SKM-1 (cell line): Measurements from ENCODE around the gene CKAP2.
"Not testable (repeated sequence)": the region's sequence is repeated elsewhere in the genome, so short reads cannot be mapped to it uniquely, and the experiment has no call there.

Experiments
- DNase-seq: peaks from one replicate; lab custom pipeline; 2025; ENCODE audit not compliant: unreplicated experiment; lab: John Stamatoyannopoulos, UW

The CKAP2 gene, protein sequence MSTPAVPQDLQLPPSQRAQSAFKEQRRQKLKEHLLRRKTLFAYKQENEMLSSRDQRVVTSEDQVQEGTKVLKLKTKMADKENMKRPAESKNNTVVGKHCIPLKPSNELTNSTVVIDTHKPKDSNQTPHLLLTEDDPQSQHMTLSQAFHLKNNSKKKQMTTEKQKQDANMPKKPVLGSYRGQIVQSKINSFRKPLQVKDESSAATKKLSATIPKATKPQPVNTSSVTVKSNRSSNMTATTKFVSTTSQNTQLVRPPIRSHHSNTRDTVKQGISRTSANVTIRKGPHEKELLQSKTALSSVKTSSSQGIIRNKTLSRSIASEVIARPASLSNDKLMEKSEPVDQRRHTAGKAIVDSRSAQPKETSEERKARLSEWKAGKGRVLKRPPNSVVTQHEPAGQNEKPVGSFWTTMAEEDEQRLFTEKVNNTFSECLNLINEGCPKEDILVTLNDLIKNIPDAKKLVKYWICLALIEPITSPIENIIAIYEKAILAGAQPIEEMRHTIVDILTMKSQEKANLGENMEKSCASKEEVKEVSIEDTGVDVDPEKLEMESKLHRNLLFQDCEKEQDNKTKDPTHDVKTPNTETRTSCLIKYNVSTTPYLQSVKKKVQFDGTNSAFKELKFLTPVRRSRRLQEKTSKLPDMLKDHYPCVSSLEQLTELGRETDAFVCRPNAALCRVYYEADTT

GRCh38 chr13:52454820-52455676, at the start of gene CKAP2:
TSS of gene CKAP2 (plus strand) at chr13:52455478. CDS start at chr13:52455557, 79 bp downstream.
- DNase-seq, result peak; percentile 96

DNA sequence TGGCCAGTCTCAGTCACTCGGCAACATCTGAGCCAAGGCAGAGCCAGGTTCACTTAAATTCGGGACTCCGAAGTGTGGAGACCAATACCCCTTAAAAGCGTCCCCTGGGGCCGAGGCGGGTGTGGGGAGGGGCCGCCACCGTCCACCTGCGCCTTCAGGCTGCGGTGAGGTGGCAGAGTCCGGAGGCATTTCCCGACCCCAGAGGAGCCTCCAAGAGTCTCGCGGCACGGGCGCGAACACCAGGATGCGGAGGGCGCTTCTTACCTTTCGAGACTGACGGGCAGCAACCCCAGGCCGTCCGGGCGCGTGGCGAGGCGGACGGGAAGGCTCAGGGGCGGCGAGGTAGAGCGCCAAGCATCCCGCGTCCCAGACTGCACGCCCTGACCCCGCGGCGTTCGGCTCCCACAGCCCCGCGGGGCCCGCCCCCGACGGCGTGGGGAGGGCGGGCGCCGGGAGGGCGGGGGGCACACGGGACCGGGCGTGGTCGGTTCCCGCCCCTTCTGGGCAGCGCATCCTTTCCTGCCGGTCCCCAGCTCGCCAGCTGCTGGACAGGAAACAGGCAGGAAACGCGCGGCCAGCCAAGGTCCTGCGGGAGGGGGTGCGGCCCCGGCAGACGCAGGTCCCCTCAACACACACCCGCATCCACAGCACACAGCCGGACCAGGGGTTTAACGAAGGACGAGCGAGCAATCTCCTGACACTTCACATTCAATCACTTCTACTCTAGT, 49.3 kb upstream of the CKAP2 start, which contains the start of gene THSD1:
Gene THSD1 (minus strand): TSS at position 406 of the 728 bp plus-strand sequence. CDS start 3,572 bp downstream, outside the sequence.
- no peak for DNase-seq

DNA sequence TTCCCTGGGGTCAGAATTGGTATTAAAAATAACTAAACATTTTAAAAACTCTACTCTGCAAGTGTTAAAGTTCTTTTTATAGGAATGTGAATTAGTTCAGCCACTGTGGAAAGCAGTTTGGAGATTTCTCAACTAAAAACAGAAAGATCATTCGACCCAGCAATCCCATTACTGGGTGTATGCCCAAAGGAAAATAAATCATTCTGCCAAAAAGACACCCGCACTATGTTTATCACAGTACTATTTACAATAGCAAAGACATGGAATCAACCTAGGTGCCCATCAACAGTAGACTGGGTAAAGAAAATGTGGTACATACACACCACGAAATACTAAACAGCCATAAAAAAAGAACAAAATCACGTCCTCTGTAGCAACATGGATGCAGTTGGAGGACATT, 48.6 kb upstream of the CKAP2 start:
- no peak for DNase-seq

GRCh38 chr13:52407436-52407835, 47.8 kb upstream of the CKAP2 start:
- DNase-seq, result not testable (repeated sequence)

GRCh38 chr13:52408071-52408658, 47.1 kb upstream of the CKAP2 start:
- not testable (repeated sequence) for DNase-seq

DNA sequence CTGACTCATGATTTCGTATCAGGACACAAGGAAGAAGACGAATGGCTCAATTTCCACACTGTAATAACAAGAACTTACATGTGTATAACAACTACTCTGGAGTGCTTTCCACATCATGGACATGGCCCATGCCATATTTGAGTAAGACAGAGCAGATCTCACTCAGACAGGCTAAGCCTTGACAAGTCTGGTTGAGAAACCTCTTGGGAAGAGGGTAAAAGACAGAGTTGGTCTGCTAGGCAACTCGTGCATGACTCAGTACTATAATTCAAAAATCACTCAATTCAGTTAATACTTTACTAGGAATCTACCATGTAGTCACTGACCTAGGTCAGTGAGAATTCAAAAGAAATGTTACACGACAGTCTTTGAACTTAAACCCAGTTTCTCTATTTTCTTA, 43.6 kb upstream of the CKAP2 start:
- no peak for DNase-seq

GRCh38 chr13:52412128-52412527, 43.1 kb upstream of the CKAP2 start:
- no peak for DNase-seq

GRCh38 chr13:52414051-52414450, 41.2 kb upstream of the CKAP2 start:
- DNase-seq, result no peak

DNA sequence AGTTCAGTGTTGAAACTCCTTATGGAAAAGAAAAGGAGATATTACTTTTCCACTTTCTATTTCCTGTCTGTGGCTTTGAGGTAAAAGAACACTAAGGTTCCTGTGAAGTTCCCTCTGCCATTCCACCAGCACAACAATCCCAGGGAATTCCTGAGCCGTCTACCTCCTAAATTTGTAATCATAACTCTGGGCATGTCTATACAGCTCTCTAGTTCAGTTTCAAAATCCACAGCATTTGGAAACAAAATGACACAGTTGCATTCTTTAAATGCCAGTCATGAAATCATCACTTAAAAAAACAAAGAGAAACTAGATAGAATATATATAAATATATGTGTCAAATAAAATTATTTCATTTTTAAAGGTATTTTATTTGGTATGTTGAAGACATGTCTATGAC, 40.3 kb upstream of the CKAP2 start:
- no peak for DNase-seq

DNA sequence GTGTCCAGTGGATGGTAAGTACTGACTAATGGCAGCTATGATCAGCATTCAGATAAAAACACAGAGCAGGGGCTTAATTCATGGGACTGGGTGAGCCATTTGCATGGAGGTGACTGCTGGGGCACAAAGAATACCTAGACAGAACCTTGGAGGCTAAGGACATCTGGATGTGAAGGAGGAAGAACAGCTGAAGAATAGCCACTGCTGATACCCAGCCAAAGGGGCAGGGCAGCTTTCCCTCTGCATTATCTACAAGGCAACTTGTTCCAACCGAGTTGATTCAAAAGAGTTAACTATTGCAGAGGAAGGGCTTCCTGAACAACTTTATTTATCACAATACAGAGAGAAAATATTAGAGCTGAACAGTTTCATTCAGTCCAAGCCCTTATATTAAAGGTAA, 36.2 kb upstream of the CKAP2 start:
- no peak for DNase-seq

- no peak for DNase-seq
Observed at GRCh38 chr13:52421216-52421615, 34.1 kb upstream of the CKAP2 start.

- no peak for DNase-seq
Observed at GRCh38 chr13:52428295-52428694, 27.0 kb upstream of the CKAP2 start.

- no peak for DNase-seq
Observed at GRCh38 chr13:52432456-52432855, 22.8 kb upstream of the CKAP2 start.

DNA sequence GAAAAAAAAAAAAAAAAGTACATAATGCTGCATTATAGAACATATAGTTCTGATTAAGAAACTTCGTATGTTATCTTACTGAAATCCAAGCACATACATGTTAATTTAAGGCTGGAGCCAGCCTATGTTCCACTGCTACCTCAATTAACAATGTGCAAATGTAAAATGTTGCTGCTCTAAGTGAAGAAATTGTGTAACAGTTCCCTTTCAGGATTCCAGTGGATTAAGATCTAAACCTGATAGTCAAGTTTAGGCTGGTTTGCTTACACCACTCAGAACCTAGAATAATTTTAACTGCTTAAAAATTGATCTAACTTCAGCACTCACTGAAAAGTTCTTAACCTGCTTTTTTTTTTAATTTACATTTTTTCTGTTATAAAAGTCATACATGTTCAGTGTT, 9.0 kb upstream of the CKAP2 start:
- no peak for DNase-seq

DNA sequence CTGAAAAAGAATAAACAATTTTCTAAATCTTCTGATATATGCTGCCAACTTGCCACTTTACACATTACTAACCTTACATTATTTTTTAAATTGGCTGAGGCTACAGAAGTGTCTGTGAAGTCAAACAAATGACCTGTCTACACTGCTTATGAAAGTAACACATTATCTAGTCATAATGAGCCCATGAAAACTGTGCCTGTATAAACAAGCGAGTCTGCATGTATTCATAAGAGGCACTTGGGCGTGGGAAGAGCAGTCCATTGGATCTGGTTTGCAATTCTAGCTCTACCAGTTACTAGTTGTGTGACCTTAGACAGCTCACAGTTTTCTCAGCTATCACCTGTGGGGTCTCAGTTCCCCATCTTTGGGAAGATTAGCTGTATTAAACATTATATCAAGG, 7.9 kb upstream of the CKAP2 start:
- DNase-seq, result no peak

DNA sequence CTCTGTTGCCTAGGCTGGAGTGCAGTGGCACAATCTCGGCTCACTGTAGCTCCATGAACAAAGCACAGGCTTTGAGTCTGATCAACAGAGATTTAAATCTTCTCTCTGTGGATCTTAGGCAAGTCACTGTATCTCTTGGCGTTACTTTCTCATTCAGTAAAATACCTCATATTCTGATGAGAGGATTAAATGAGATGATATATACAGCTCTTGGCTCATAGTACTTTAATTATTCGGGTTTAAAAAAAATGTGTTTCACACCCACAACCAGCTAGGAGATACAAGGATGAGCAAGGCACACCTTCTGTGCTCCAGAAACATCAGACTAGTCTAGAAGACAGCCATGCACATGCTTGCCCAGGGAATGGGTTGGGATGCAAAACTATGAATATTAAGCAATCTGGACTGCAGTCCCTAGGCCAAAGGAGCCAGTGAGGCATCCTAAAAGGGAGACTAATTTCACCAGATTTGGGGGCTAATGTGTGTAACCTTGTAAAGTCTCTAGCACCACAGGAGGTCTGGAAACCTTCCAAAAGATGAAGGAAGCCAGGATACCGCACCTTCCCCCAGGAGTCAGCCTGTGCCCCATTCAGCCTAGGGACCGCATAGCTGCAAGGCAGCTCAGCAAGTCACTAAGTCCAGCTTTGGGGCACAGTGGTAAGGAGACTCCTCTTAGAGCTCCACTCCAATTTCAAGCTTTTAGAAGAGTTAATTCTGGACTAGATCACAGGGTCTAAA, 7.3 kb upstream of the CKAP2 start:
- DNase-seq, result no peak

DNA sequence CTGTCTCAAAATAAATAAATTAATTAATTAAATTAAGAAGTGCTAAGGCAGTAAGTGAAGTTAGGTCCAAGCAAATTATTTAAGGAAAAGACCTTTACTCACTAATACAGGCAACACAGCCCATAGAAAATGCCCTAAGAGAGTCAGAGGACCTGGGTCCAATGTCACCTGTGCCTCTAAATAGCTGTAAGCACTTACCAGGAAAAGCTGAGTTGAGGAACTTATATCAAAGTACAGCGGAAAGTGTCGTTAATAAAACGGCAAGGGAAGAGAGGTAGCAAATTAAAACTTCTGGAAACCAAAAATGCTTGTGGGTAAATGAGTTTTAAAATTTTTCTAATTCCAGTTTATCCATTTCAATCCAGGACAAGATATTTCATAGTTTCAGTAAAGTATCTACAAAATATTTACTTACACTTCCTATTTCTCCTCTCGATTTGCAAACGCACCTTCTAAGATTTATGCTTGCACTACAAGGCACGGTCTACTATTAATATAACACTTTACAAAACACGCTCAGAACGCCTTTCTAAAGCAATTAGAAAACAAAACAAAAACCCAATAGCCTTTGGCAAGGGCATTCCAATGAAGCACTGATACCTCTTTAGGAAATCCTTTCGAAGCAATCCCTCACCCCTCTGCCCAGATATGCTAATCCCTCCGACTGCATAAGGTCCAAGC, 5.8 kb upstream of the CKAP2 start:
- DNase-seq, result no peak

DNA sequence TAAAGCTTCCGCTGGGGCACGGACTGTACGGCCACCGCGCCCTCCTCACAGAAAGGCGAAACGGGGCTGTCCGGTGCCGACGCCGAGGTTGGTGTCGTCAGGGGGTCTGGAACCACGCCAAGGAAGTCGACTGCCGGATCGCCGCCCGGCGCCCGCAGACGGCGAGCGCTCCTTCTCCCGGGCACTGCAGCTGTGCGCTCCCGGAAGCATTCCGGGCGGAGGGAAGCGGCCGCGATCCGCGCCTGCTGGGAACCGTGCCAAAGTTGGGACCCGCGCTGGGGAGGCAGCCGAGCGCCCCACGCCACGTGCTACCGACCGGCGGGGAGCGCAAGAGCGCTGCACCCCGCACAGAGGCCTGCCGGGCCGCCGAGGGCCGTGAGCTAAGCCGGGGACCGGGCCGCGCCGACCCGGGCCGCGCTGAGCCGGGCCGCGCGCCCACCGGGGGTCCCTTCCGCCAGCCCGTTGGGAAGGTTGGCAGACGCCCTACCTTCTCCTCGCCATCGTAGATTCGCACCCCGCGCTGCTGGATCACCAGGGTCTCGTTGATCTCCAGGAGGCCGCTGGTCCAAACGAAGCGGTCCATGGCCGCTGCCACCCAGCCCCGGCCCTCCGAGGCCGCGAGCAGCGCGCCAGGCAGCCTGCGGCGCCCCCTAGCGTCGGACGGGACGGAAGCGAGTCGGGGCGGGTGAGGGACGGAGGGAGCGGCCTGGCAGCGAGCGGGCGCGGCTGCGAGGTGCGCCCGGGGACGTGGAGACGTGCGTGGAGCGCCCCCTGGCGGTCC, 5.1 kb upstream of the CKAP2 start, which contains the start of gene VPS36:
Gene VPS36 (minus strand): TSS at position 623 of the 781 bp plus-strand sequence. CDS start 40 bp downstream, at position 583.
- peak; percentile 84 for DNase-seq
